ENCODE measurements around the gene CYP27B1.
A peak's percentile ranks its signal among the peaks of the same experiment; 100 is the strongest.
"Not testable (repeated sequence)": the region's sequence is repeated elsewhere in the genome, so short reads cannot be mapped to it uniquely, and the experiment has no call there.

The CYP27B1 gene

DNA sequence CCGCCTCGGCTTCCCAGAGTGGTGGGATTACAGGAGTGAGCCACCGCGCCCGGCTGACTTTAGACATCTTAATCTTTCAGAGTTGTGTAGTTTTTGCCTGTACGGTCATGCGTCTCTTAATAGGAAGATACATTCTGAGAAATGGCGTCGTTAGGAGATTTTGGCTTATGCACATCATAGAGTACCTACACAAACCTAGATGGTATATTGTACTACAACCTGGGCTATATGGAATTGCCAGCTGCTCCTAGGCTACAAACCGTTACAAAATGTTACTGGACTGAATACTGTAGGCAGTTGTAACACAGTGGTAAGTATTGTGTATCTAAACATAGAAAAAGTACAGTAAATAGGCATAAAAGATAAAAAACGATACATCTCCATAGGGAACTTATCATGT lies 17.0 kb upstream of the CYP27B1 start:
- DNase-seq (ENCODE audit: low read depth), result no peak

GRCh38 chr12:57783466-57783801 lies 16.6 kb upstream of the CYP27B1 start:
- DNase-seq (ENCODE audit: low read depth), result no peak

GRCh38 chr12:57782608-57783465 lies 16.0 kb upstream of the CYP27B1 start, which contains the start of gene TSFM:
Gene TSFM, plus strand, starts transcription at chr12:57782787. Its CDS starts 15 bp downstream, at chr12:57782802.
- peak; percentile 90 for DNase-seq (ENCODE audit: low read depth)

- DNase-seq (ENCODE audit: low read depth), result no peak
These were observed 15.3 kb upstream of the CYP27B1 start for GRCh38 chr12:57782243-57782607.

GRCh38 chr12:57781801-57782200 lies 14.9 kb upstream of the CYP27B1 start:
- DNase-seq (ENCODE audit: low read depth), result no peak

DNA sequence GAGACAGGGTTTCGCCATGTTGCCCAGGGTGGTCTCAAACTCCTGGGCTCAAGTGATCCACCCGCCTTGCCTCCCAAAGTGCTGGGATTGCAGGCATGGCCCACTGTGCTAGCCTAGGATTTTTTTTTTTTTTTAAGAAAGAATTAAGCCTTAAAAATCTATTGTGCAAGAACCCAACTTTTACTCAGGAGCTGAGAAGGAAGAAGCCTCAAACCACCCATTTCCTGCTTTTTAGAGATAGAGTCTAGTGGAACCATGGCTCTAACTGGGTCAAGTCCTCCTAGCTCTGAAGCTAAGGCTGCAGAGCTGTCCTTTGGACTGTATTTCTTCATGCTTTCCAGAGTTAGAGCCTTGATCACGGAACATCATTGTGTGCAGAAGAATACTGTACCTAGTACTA lies 14.4 kb upstream of the CYP27B1 start:
- no peak for DNase-seq (ENCODE audit: low read depth)

- no peak for DNase-seq (ENCODE audit: low read depth)
These were observed 13.5 kb upstream of the CYP27B1 start for GRCh38 chr12:57780284-57780897.

- DNase-seq (ENCODE audit: low read depth), result peak; percentile 42
These were observed 12.9 kb upstream of the CYP27B1 start for GRCh38 chr12:57779736-57780135.

- no peak for DNase-seq (ENCODE audit: low read depth)
These were observed 11.0 kb upstream of the CYP27B1 start for GRCh38 chr12:57777911-57778310.

DNA sequence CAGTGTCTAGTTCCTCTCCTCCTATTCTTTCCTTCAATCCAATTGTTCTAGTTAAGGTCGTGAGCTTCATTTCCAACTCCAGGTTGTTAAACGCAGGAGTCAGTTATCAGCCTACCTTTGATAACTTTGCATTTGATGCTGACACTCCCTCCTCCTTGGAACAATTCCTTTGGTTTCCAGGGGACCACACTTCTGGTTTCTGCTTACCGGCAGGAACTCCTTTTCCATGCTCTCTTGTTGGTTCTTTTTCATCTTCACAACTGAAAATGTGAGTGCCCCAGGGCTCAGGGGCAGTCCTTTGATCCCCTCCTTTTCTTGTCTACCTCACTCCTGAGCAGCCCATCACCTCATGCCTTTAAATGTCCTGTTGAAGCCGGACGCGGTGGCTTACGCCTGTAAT lies 10.5 kb upstream of the CYP27B1 start:
- DNase-seq (ENCODE audit: low read depth), result no peak

DNA sequence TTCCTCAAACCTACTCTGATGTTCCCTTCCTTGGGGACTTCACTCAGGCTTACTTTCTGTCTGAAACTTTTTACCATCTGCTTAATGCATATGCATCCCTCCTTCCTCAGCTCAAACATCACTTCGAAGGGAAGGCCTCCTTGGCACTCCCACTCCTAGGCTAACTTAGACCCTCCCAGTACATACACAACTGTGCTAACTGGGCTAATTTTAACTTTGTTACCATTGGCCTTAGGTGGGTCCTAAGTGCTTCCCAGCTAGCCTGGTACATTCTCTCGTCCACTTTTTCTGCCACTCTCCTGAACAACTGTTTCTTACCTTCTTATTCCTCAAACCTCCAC lies 9.3 kb upstream of the CYP27B1 start:
- no peak for DNase-seq (ENCODE audit: low read depth)

GRCh38 chr12:57775563-57776246 lies 8.8 kb upstream of the CYP27B1 start:
- DNase-seq (ENCODE audit: low read depth), result no peak

GRCh38 chr12:57775044-57775443 lies 8.2 kb upstream of the CYP27B1 start:
- DNase-seq (ENCODE audit: low read depth), result no peak

GRCh38 chr12:57774634-57775033 lies 7.8 kb upstream of the CYP27B1 start:
- not testable (repeated sequence) for DNase-seq (ENCODE audit: low read depth)

- DNase-seq (ENCODE audit: low read depth), result peak; percentile 71
These were observed 5.8 kb upstream of the CYP27B1 start, which contains the start of gene EEF1AKMT3 for GRCh38 chr12:57772429-57773322. Gene EEF1AKMT3, plus strand, starts transcription at chr12:57772614. Its CDS starts 111 bp downstream, at chr12:57772725.

GRCh38 chr12:57771873-57772428 lies 5.1 kb upstream of the CYP27B1 start, which contains the start of gene METTL1:
Gene METTL1, minus strand, starts transcription at chr12:57772105. Its CDS starts 22 bp downstream, at chr12:57772083.
- DNase-seq (ENCODE audit: low read depth), result peak; percentile 97

GRCh38 chr12:57771236-57771872 lies 4.5 kb upstream of the CYP27B1 start:
- DNase-seq (ENCODE audit: low read depth), result peak; percentile 93

- DNase-seq (ENCODE audit: low read depth), result no peak
These were observed 3.9 kb upstream of the CYP27B1 start for GRCh38 chr12:57770734-57771133.

DNA sequence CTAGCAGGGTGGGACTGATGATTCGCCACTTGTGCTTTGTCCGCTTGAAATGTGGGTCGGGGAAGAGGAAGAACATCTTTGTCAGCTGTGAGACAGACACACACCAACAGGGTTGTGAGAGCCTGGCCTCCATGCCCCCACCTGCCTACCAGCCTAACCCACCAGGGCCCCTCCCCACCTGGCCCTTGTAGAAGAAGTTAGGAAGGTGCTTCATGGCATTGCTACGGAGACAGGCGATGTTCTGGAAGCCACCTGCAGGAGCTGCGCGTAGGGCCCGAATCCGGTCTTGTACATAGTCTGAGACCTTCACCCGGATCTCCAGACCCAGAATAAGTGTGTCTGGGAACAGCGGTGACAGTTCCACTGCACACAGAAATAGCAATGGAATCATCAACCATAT lies 2.7 kb upstream of the CYP27B1 start:
- DNase-seq (ENCODE audit: low read depth), result no peak

DNA sequence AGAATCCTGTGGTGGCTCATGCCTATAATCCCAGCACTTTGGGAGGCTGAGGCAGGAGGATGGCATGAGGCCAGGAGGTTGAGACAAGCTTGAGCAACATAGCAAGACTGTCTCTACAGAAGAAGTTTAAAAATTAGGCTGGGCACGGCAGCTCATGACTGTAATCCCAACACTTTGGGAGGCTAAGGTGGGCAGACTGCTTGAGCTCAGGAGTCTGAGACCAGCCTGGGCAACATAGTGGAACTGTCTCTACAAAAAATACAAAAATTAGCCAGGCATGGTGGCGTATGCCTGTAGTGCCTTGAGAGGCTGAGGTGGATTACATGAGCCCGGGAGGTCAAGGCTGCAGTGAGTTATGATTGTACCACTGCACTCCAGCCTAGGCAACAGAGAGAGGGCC lies 998 bp upstream of the CYP27B1 start:
- DNase-seq (ENCODE audit: low read depth), result no peak

- DNase-seq (ENCODE audit: low read depth), result no peak
These were observed 424 bp upstream of the CYP27B1 start for GRCh38 chr12:57767305-57767698.
